ENCODE data around the gene ERN1.

ERN1 gene

DNA sequence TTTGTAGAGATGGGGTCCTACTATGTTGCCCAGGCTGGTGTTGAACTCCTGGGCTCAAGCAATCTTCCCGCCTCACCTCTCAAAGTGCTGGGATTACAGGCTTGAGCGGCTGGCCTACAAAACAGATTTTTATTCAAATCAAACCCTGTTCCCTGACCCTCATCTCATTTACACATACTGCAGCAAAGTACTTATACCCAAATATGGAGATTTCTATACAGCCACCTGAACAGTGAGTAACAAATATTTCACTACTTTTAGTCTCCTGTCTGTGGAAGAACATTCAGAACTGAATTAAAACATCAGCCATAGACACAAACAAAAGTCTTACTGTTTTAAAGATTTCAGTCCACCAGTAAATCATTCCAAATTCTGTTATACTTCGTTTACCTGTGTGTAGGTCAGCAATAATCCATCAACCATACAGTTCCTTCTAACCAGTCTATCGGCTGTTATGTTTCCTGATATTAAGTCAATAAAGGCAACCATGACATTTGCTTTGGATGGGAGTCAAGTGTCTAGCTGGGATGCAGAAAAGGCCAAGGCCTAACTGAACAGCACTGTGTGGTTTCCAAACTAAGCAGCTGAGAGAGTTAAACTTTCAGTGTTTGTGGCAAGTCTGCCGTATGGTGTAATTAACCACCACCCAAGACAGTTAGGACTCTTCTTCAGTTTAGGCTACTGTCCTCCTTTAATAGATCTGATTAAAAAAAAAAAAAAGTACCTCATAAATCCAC lies 22.3 kb downstream of the ERN1 start:
- DNase-seq = no peak

DNA sequence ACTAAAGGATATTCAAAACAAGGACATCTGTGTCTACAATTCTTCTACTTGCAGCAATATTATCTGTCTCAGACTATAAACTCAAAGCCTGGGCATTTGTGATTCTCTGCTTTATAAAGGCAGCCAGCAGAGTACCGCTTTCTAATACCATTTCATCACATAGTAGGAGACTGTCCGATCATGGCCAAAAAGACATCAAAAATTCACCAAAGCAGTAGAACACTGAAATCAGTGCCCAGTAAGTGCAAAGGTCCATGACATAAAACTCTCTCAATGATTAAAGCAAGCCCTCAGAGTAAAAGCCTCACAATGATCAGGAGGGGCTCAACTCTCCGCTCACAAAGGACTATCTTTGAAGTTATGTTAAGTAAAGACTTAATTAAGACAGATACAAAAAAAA lies 23.0 kb downstream of the ERN1 start:
- no peak for DNase-seq

DNA sequence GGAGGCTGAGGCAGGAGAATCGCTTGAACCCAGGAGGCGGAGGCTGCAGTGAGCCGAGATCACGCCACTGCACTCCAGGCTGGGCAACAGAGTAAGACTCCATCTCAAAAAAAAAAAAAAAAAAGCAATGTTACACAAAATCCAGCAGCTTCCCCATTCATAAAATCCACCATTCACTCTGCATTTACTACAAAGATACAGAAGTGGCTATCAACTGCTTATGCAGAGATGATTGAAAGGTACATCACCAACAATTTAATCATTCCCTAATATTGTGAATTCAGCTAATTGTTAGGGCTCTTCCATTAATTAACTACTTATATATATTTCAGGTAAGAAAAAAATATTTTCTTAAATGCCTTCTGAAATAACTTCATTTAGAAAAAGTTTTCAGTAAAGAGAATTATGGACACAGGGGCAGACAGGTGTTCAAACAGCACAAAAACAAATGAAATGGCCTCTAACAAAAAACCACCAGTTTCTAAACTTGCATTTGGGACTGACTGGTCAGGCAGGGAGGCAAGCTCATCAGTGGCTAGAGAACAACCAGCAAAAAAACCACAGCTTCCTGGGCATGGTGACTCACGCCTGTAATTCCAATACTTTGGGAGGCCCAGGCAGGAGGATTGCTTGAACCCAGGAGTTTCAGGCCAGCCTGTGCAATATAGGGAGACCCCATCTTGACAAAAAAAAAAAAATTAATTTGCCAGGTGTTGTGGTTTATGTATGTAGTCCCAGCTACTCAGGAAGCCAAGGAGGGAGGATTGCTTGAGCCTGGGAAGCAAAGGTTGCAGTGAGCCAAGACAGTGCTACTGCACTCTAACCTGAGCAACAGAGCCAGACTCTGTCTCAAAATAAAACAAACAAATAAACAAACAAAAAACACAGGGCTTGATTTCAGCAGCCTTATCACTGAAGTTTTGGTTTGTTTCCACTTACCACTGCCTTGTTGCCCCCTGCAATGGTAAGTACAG lies 26.3 kb downstream of the ERN1 start:
- DNase-seq = no peak

GRCh38 chr17:64102627-64103390 lies 27.1 kb downstream of the ERN1 start:
- DNase-seq = no peak

DNA sequence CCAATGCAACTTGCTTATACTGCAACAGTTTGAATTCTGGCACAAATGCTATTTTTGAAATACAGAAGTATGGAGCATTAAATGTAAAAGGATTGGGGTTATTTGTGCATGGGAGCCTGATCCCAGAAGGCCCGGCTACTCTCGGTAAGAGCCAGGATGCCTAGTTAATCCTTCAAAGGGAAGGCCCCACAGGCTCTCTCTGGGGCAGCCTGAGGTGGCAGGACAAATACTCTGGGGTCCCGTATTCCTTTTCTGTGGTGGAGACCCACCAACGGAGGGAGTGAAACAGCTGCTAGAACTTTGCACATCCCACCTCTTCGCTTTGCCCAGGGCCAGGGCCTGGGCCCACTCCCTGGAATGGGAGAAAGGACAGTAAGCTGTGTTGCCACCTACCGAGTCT lies 30.4 kb downstream of the ERN1 start:
- DNase-seq = no peak

GRCh38 chr17:64097196-64097936 lies 32.6 kb downstream of the ERN1 start:
- DNase-seq = no peak

GRCh38 chr17:64096037-64096436 lies 33.9 kb downstream of the ERN1 start:
- no peak for DNase-seq

GRCh38 chr17:64095144-64095882 lies 34.6 kb downstream of the ERN1 start:
- peak; percentile 24 for DNase-seq

GRCh38 chr17:64094412-64094811 lies 35.5 kb downstream of the ERN1 start:
- no peak for DNase-seq

DNA sequence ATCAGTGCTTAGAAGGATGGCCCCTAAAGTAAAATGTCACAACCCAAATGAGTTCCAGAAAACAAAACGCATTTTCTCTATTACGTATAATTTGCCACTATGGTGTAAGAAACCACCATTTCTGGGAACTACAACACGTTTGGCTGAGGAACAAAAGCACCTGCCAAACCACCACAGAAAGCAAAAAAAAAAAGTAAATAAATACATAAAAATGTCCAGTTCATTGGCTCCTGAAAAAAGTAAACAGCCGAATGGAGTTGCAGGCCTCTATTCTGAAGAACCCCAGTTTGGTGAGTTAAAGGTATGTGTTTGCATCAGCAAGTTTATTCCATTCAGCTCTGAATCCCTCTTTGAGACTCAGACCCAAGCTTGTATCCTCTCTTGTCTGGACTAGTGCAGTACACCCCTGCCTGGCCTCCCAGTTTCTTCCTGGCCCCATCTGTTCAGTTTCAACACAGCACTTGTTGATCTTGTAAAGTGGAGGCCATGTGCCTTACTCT lies 36.9 kb downstream of the ERN1 start:
- DNase-seq = no peak

DNA sequence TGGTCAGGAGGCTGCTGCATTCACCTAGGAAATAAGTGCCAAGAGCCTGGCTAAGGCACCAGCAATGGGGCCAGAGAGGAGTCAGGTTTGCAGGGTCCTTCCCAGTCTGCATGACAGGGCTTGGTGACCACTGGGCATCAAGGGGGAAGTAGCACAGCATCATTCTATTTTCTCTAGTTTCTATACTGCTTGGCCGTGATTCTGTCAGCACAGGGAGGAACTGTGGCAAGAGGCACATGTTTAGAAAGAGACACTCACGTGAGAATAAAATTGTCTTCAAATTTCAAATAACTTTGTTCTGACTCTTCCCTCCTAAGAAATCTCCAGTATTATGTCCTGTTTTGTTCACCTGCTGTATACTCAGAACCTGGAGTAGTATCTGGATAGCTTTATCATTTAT lies 37.8 kb downstream of the ERN1 start:
- DNase-seq = no peak

- no peak for DNase-seq
Observed at GRCh38 chr17:64091571-64091970, 38.4 kb downstream of the ERN1 start.

DNA sequence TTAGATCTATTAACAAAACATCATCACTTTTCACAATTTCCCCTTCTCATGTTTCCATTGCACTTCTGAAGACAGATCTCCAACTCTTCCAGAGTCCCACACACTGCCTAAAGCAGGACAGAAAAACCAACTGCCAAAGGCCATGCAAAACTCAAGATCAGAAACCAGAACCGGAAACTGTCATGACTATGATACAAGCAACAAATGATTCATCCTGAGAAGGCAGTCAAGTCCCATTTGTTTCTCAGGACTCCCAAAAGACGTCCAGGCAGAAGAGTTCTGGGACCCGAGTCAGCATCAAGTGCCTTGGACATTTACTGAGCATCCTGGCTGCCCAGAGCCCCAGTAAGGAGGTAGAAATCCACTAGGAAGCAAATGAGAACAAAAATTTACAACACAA lies 38.8 kb downstream of the ERN1 start:
- DNase-seq = no peak

GRCh38 chr17:64090144-64090543 lies 39.8 kb downstream of the ERN1 start:
- DNase-seq = no peak

GRCh38 chr17:64087252-64088005 lies 42.5 kb downstream of the ERN1 start:
- no peak for DNase-seq

DNA sequence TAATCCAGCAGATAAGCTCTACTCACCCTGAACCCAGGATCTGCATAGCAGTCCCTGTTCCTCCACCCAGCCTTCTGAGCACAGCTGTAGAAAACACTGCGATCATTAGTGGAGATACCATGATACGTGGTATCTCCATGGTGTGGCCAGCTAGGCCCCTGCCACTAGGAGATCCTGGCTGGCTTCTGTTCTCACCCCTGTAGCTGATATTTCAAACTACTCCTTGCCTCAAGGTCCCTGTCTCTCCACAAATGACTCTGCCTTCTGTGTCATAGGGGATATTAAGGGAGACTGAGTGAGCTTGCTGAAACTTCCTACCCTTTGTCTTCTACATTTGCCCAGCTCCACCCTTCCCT lies 44.3 kb downstream of the ERN1 start:
- DNase-seq = no peak

DNA sequence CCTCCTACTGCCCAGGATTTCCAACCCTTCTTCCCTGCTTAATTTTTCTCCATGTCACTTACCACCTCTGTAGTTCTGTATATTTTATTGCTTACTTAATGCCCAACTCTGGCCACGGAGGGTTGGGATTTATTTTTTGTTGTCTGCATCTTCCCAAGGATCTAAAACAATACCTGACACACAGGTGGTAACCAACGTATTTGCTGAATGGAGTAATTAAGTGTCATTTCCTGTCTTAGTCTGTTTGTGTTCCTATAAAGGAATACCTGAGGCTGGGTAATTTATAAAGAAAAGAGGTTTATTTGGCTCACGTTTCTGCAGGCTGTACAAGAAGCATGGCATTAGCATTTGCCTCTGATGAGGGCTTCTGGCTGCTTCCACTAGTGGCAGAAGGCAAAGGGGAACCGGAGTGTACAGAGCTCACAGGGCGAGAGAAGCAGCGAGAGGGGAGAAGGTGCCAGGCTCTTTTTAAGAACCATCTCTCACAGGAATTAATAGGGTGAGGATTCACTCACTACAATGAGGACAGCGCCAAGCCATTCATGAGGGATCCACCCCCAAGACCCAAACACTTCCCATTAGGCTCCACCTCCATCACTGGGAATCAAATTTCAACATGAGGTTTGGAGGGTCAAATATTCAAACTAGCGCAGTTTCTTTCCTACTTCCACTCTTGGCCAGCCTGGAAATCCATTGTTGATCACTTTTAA lies 44.8 kb downstream of the ERN1 start:
- no peak for DNase-seq

DNA sequence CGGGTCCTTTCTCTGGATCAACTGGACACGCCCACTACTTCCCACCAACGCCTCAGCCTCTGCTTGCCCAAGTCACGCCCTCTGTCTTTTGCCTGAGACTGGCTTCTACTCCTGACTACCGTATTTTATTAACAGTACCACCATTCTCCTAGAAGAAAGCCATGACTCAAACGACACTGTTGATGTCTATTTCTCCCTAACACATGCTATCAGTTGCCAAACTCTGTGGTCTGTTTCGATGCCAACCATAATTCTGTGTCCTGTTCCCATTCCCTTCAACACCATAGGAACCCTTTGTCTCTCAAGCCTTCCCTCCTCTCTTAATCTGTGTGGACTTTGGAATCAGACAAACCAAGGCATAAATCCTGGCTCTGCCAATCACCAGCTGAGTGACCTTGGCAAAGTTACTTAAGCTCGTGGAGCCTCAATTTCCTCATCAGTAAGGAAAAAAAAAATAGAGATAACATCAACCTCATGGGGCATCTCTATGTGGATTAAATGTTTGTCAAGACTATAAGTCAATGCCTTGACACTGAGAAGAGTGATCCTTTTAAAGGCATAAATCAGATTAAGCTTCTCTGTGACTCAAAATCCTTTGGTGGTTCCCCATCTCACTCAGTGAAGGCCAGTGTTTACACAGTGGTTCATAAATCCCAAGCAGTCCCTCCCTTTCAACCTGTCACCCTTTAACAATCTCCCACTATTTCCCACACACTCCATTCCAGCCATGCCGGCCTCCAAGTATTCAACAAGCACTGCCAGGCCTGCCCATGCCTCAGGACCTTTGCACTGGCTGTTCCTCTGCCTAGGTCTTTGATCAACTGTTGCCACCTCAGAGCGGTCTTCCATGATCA lies 45.6 kb downstream of the ERN1 start:
- DNase-seq = no peak

DNA sequence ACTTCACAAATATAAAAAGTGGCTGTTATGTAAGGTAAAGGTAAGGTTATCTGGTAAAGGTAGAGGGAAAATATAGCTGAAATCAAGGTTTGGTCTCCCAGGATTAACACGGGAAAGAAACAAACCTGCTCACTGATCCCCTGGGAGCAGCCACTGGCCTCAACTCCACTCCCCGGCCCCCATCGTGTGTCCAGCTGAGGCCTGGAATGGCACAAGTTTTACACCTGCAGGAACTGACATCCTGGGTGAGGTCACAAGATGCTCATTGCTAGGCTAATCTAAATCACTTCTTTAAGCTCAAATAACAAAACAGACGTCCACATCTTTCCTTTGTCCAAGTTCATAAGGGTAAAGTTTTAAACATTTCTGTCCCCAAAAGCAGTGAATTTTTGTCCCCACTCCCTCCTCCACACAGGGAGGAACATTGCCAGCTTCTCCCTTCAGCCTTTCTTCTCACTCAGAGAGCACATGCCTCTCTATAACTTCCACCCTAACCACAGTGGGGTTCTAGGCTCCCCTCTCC lies 46.3 kb downstream of the ERN1 start:
- DNase-seq = no peak
